ENCODE results near the gene SRGAP1. TPM values are rescaled to one million over a fixed set of nuclear protein-coding genes. Genes with fewer than 3 reads are reported as not detected.

SRGAP1 gene
- total and polyA plus RNA-seq, 9 donors, result 2.8 to 17.9 (median 8.6) TPM

DNA sequence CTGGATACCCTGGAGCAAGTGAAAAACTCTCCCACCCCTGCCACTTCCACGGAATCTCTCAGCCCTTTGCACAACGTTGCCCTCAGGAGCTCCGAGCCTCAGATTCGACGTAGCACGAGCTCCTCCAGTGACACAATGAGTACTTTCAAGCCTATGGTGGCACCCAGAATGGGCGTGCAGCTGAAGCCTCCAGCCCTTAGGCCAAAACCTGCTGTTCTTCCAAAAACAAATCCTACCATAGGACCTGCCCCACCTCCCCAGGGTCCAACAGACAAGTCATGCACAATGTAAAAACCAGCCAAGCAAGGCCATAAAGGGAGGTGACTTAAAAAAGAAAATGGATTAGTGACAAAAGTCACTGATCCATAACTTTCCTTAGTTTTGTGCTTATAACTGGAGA, 297.9 kb downstream of the SRGAP1 start:
- H3K4me1 ChIP-seq (ENCODE audit: insufficient read depth), result no peaks in the 10 kb centered on the region
- no peak overlapping the region for H3K4me3 ChIP-seq
- no peaks in the 10 kb centered on the region for H3K36me3 ChIP-seq
- WGBS, 3 donors, result 89 to 96% (median 92%) methylated on average over 7 of the region's 7 CpGs
- TF ChIP-seq EP300 (IDR thresholded peaks at IDR 0.05), result no peak
- TF ChIP-seq, protein P1, sequence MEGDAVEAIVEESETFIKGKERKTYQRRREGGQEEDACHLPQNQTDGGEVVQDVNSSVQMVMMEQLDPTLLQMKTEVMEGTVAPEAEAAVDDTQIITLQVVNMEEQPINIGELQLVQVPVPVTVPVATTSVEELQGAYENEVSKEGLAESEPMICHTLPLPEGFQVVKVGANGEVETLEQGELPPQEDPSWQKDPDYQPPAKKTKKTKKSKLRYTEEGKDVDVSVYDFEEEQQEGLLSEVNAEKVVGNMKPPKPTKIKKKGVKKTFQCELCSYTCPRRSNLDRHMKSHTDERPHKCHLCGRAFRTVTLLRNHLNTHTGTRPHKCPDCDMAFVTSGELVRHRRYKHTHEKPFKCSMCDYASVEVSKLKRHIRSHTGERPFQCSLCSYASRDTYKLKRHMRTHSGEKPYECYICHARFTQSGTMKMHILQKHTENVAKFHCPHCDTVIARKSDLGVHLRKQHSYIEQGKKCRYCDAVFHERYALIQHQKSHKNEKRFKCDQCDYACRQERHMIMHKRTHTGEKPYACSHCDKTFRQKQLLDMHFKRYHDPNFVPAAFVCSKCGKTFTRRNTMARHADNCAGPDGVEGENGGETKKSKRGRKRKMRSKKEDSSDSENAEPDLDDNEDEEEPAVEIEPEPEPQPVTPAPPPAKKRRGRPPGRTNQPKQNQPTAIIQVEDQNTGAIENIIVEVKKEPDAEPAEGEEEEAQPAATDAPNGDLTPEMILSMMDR (IDR thresholded peaks at IDR 0.05), result no peak
- TF ChIP-seq POLR2A (IDR thresholded peaks at IDR 0.05), result no peak
- intact Hi-C loops (cut with DNase I), result no loop called here
- H3K27ac ChIP-seq, result no peak overlapping the region
- DNase-seq, result no peak
- H3K27me3 ChIP-seq, result no peaks in the 10 kb centered on the region
- H3K9me3 ChIP-seq, result no peaks in the 10 kb centered on the region

DNA sequence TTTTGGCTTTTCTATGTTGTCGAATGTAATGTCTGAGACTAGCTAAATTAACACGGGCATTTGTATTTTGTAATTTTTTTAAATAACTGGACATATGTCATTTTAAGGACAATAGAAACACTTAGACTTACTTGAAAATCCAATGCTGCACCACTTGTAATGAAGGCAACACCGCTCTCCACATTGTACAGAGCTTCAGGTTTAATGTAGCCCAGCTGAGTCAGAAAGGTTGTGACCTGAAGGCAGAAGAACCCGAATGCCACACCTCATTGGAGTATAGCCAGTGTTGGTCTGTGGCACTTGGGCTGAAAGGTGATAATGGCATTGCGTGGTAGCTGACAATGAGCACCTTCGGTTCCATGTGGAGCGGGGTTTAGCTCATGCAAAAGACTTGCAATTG, 298.3 kb downstream of the SRGAP1 start:
- intact Hi-C loops (cut with DNase I), result no loop called here
- H3K36me3 ChIP-seq, result no peaks in the 10 kb centered on the region
- no peak overlapping the region for H3K4me3 ChIP-seq
- TF ChIP-seq POLR2A (IDR thresholded peaks at IDR 0.05) (no peak), EP300 (IDR thresholded peaks at IDR 0.05) (no peak)
- TF ChIP-seq, protein P1 (IDR thresholded peaks at IDR 0.05), result no peak
- H3K27ac ChIP-seq, result no peak overlapping the region
- H3K4me1 ChIP-seq (ENCODE audit: insufficient read depth), result no peaks in the 10 kb centered on the region
- DNase-seq, result no peak
- WGBS, 3 donors, result 94% methylated on average over 7 of the region's 7 CpGs
- no peaks in the 10 kb centered on the region for H3K27me3 ChIP-seq
- H3K9me3 ChIP-seq, result no peaks in the 10 kb centered on the region

DNA sequence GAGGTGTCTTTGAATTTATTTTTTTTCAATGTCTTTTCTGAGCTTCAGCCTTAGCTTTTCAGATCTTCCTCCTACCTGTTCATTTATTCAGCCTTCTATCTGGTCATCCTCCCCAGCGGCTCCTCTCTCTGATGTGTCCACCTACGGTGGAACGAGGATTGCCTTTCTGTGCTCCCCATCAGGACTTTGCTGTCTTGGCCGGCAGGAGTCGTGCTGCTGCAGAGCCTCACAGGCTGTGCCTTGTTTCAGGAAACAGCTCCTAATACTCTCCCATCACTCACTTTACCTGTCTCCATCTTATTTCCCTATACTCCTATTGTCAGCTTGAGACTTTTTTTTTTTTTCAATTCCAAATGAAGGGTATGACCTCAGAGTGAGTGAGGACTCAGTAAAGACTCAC, 300.7 kb downstream of the SRGAP1 start:
- Histone ChIP-seq H3K9me3 (no peaks in the 10 kb centered on the region), H3K27ac (no peak overlapping the region), H3K27me3 (no peaks in the 10 kb centered on the region), H3K4me3 (no peak overlapping the region), H3K36me3 (no peaks in the 10 kb centered on the region), H3K4me1 (ENCODE audit: insufficient read depth) (peaks cover 1% of the 10 kb centered on the region)
- 97 to 98% (median 98%) methylated on average over 5 of the region's 5 CpGs for WGBS, 3 donors
- DNase-seq, result no peak
- intact Hi-C loops (cut with DNase I), result no loop called here
- TF ChIP-seq POLR2A (IDR thresholded peaks at IDR 0.05), result no peak
- TF ChIP-seq EP300 (IDR thresholded peaks at IDR 0.05), result no peak
- TF ChIP-seq, protein P1 (IDR thresholded peaks at IDR 0.05), result no peak

DNA sequence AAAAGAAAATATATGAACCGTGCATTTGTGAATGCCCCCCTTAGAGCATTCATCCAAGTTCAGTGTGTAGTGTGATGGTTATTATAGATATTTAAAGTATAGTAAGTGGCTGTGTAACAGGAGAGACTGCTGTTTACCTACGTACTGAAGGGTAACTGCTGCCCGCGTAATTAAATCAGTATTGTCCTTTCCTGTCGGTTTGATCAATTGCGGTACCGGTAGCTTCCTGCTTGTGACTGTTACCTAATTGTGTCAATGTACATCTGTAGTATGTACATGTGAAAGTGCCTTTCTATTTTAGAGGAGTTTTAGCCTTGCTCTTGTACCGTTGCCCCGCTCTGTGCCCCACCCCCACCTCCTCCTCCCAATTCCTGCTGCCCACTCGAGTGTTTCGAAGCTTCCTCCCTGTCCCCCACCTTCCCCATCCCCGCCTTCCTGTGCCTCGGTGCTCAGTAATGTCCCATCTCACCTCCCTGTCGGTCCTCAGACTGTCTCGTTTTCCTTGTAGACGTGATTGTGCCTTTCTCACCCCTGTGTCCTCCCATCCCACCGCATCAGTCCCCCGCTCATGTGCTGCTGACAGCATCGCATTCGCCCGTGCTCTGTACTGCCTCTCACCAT, 302.6 kb downstream of the SRGAP1 start:
- Histone ChIP-seq H3K27me3 (no peaks in the 10 kb centered on the region), H3K4me3 (no peak overlapping the region), H3K36me3 (no peaks in the 10 kb centered on the region), H3K9me3 (no peaks in the 10 kb centered on the region), H3K4me1 (ENCODE audit: insufficient read depth) (peaks cover 1% of the 10 kb centered on the region), H3K27ac (no peak overlapping the region)
- no peak for TF ChIP-seq POLR2A (IDR thresholded peaks at IDR 0.05)
- TF ChIP-seq, protein P1 (IDR thresholded peaks at IDR 0.05), result no peak
- TF ChIP-seq EP300 (IDR thresholded peaks at IDR 0.05), result no peak
- intact Hi-C loops (cut with DNase I), result no loop called here
- no peak for DNase-seq
- WGBS, 3 donors, result 78 to 81% (median 78%) methylated on average over 21 of the region's 21 CpGs
